Loucy (cell line): ENCODE data around the gene LECT2.

ENCODE experiments used
- H2AFZ ChIP-seq: fragments of 200-600 bp; sonication (generic); 2 replicates; pipeline ENCODE4 v1.6.0; 2016; ENCODE audit warnings: antibody characterized with exemption, mild to moderate bottlenecking, low read length, moderate library complexity
- H3F3A ChIP-seq: fragments of 200-600 bp; 2 replicates; pipeline ENCODE4 v1.6.0; 2016; ENCODE audit warnings: antibody characterized with exemption, low read depth, mild to moderate bottlenecking
- H3K27me3 ChIP-seq: fragments of 200-600 bp; sonication (generic); 2 replicates; pipeline ENCODE4 v1.6.1; 2014; ENCODE audit warnings: low read length, mild to moderate bottlenecking; ENCODE audit not compliant: insufficient read depth, poor library complexity, severe bottlenecking
- H3K36me3 ChIP-seq: fragments of 200-600 bp; sonication (generic); 2 replicates; pipeline ENCODE4 v1.6.1; 2016; ENCODE audit warnings: low read length; ENCODE audit not compliant: insufficient read depth
- H3K4me1 ChIP-seq: fragments of 200-600 bp; sonication (generic); 2 replicates; pipeline ENCODE4 v1.5.1; 2014; ENCODE audit warnings: low read length, mild to moderate bottlenecking; ENCODE audit not compliant: insufficient read depth, poor library complexity, severe bottlenecking
- H3K4me2 ChIP-seq: fragments of 200-600 bp; sonication (generic); 2 replicates; pipeline ENCODE4 v1.6.0; 2014; ENCODE audit warnings: antibody characterized with exemption, low read length, low read depth, mild to moderate bottlenecking; ENCODE audit not compliant: poor library complexity, severe bottlenecking
- H3K4me3 ChIP-seq: fragments of 200-600 bp; sonication (generic); 2 replicates; pipeline ENCODE4 v1.5.1; 2014; ENCODE audit warnings: low read length, mild to moderate bottlenecking, mixed read lengths; ENCODE audit not compliant: poor library complexity, severe bottlenecking
- H3K79me2 ChIP-seq: fragments of 200-600 bp; sonication (generic); 2 replicates; pipeline ENCODE4 v1.6.1; 2014; ENCODE audit warnings: low read length; ENCODE audit not compliant: insufficient read depth
- H3K9ac ChIP-seq: fragments of 200-600 bp; sonication (generic); 2 replicates; pipeline ENCODE4 v1.6.0; 2014; ENCODE audit warnings: mild to moderate bottlenecking, low read depth, low read length, moderate library complexity; ENCODE audit not compliant: poor library complexity, severe bottlenecking
- H3K9me2 ChIP-seq: fragments of 200-600 bp; sonication (generic); replicated peaks from 2 replicates; pipeline ENCODE4 v1.6.1; 2016; ENCODE audit warnings: low read depth, low read length, mixed read lengths
- H3K9me3 ChIP-seq: fragments of 200-600 bp; sonication (generic); 2 replicates; pipeline ENCODE4 v1.6.1; 2014; ENCODE audit warnings: mild to moderate bottlenecking, antibody characterized with exemption, low read length, low read depth; ENCODE audit not compliant: insufficient read depth
- H4K20me1 ChIP-seq: fragments of 200-600 bp; sonication (generic); 2 replicates; pipeline ENCODE4 v1.6.0; 2014; ENCODE audit warnings: antibody characterized with exemption, low read length, mild to moderate bottlenecking; ENCODE audit not compliant: insufficient read depth, poor library complexity, severe bottlenecking
- CTCF ChIP-seq: fragments of 200-600 bp; sonication (generic); conservative IDR thresholded peaks from 2 replicates; pipeline ENCODE4 v1.5.1; 2014; ENCODE audit warnings: mild to moderate bottlenecking, antibody characterized with exemption, low read length
- EZH2phosphoT487 ChIP-seq: fragments of 200-600 bp; IDR thresholded peaks from 2 replicates; pipeline ENCODE4 v1.6.1; 2018; ENCODE audit warnings: antibody characterized with exemption, mild to moderate bottlenecking, moderate library complexity, borderline replicate concordance

Gene LECT2

GRCh38 chr5:136000932-136001331 is 46.1 kb upstream of the LECT2 start:
- Histone ChIP-seq H3K9me2 (no peaks in the 10 kb centered on the region), H3F3A (no peaks in the 10 kb centered on the region), H3K4me2 (no peak overlapping the region), H3K79me2 (no peaks in the 10 kb centered on the region), H3K9ac (no peak overlapping the region), H2AFZ (no peak overlapping the region), H4K20me1 (no peaks in the 10 kb centered on the region), H3K4me3 (no peak overlapping the region), H3K36me3 (no peaks in the 10 kb centered on the region), H3K27me3 (peaks cover 7% of the 10 kb centered on the region), H3K9me3 (no peaks in the 10 kb centered on the region), H3K4me1 (no peaks in the 10 kb centered on the region)
- no peak for TF ChIP-seq CTCF
- no peak for TF ChIP-seq EZH2phosphoT487

- no peak overlapping the region for H3K4me3 ChIP-seq
- H3K4me1 ChIP-seq = no peaks in the 10 kb centered on the region
- no peak overlapping the region for H3K9ac ChIP-seq
- no peaks in the 10 kb centered on the region for H4K20me1 ChIP-seq
- H3K9me2 ChIP-seq = no peaks in the 10 kb centered on the region
- H3F3A ChIP-seq = no peaks in the 10 kb centered on the region
- no peaks in the 10 kb centered on the region for H3K36me3 ChIP-seq
- no peaks in the 10 kb centered on the region for H3K79me2 ChIP-seq
- peaks cover 7% of the 10 kb centered on the region for H3K27me3 ChIP-seq
- H3K9me3 ChIP-seq = no peaks in the 10 kb centered on the region
- no peak overlapping the region for H3K4me2 ChIP-seq
- no peak overlapping the region for H2AFZ ChIP-seq
- no peak for TF ChIP-seq CTCF
- TF ChIP-seq EZH2phosphoT487 = no peak
These were observed 45.4 kb upstream of the LECT2 start for GRCh38 chr5:136000147-136000546.

- H3K4me2 ChIP-seq = no peak overlapping the region
- no peaks in the 10 kb centered on the region for H3K9me2 ChIP-seq
- no peaks in the 10 kb centered on the region for H3K9me3 ChIP-seq
- H3K79me2 ChIP-seq = no peaks in the 10 kb centered on the region
- H3K9ac ChIP-seq = no peak overlapping the region
- no peaks in the 10 kb centered on the region for H4K20me1 ChIP-seq
- H3F3A ChIP-seq = no peaks in the 10 kb centered on the region
- no peak overlapping the region for H2AFZ ChIP-seq
- H3K4me3 ChIP-seq = no peak overlapping the region
- H3K36me3 ChIP-seq = no peaks in the 10 kb centered on the region
- TF ChIP-seq EZH2phosphoT487 = no peak
- TF ChIP-seq CTCF = no peak
- H3K4me1 ChIP-seq = no peaks in the 10 kb centered on the region
- H3K27me3 ChIP-seq = peaks cover 7% of the 10 kb centered on the region
These were observed 44.8 kb upstream of the LECT2 start for GRCh38 chr5:135999406-136000139.
